ENCODE results near the gene LRSAM1.

LRSAM1 gene

GRCh38 chr9:127505396-127506116 is 54.2 kb downstream of the LRSAM1 start:
- no peak overlapping the region for H4K91ac ChIP-seq (ENCODE audit: low read depth, low read length)
- no peak overlapping the region for H2AK5ac ChIP-seq (ENCODE audit: low read length)
- H2BK12ac ChIP-seq (ENCODE audit: low read length) = peak overlapping the region; percentile 20
- H2BK120ac ChIP-seq (ENCODE audit: insufficient read depth, low read length, poor library complexity) = peak overlapping the region; percentile 13
- DNase-seq = peak in 1 of 2 donors; percentile 31
- H3K4ac ChIP-seq (ENCODE audit: low read depth, low read length) = no peak overlapping the region
- H3K4me3 ChIP-seq (ENCODE audit: low read depth, low read length) = no peak overlapping the region
- H3K23ac ChIP-seq (ENCODE audit: low read length) = no peak overlapping the region
- H2AFZ ChIP-seq (ENCODE audit: insufficient read depth, low read length, poor library complexity) = no peak overlapping the region
- no peak overlapping the region for H3K4me2 ChIP-seq (ENCODE audit: low read length)
- peaks cover 9 to 15% of the 10 kb centered on the region in 2 experiments for H3K4me1 ChIP-seq (ENCODE audit: control insufficient read depth in 1 of 2, insufficient read depth in 2 of 2, low read length in 2 of 2)
- no peak overlapping the region for H3K27ac ChIP-seq (ENCODE audit: low read depth, low read length)
- no peak overlapping the region for H4K8ac ChIP-seq (ENCODE audit: low read depth, low read length)
- no peak overlapping the region for H3K9ac ChIP-seq (ENCODE audit: low read length)
- peaks cover 2% of the 10 kb centered on the region for H3K79me1 ChIP-seq (ENCODE audit: low read length)
- no peaks in the 10 kb centered on the region for H3K27me3 ChIP-seq (ENCODE audit: insufficient read depth, low read length)
- H3K36me3 ChIP-seq (ENCODE audit: control insufficient read depth in 1 of 2, insufficient read depth in 2 of 2, low read length in 2 of 2) = peaks cover 76 to 78% of the 10 kb centered on the region in 2 experiments
- no CpG with 5 or more reads among the region's 16 CpGs for WGBS (ENCODE audit: extremely low coverage, insufficient coverage, insufficient read length)
- no peak overlapping the region for H2BK5ac ChIP-seq (ENCODE audit: low read depth, low read length, poor library complexity)
- no peaks in the 10 kb centered on the region for H3K9me3 ChIP-seq (ENCODE audit: insufficient read depth, low read depth, low read length)
- peak overlapping the region; percentile 22 for H3K18ac ChIP-seq (ENCODE audit: low read length)
- H3K79me2 ChIP-seq (ENCODE audit: control insufficient read depth, insufficient read depth, low read length, poor library complexity) = no peaks in the 10 kb centered on the region
- no peak overlapping the region for H4K12ac ChIP-seq (ENCODE audit: low read depth, low read length)
- no peak overlapping the region for H3K14ac ChIP-seq (ENCODE audit: low read length)

GRCh38 chr9:127506117-127506813 is 55.0 kb downstream of the LRSAM1 start:
- H2BK5ac ChIP-seq (ENCODE audit: low read depth, low read length, poor library complexity) = no peak overlapping the region
- no CpG with 5 or more reads among the region's 12 CpGs for WGBS (ENCODE audit: extremely low coverage, insufficient coverage, insufficient read length)
- peaks cover 9 to 15% of the 10 kb centered on the region in 2 experiments for H3K4me1 ChIP-seq (ENCODE audit: control insufficient read depth in 1 of 2, insufficient read depth in 2 of 2, low read length in 2 of 2)
- H4K8ac ChIP-seq (ENCODE audit: low read depth, low read length) = no peak overlapping the region
- no peak overlapping the region for H3K4me2 ChIP-seq (ENCODE audit: low read length)
- no peak overlapping the region for H4K12ac ChIP-seq (ENCODE audit: low read depth, low read length)
- H3K4ac ChIP-seq (ENCODE audit: low read depth, low read length) = no peak overlapping the region
- DNase-seq = no peak
- H2BK120ac ChIP-seq (ENCODE audit: insufficient read depth, low read length, poor library complexity) = no peak overlapping the region
- peaks cover 2% of the 10 kb centered on the region for H3K79me1 ChIP-seq (ENCODE audit: low read length)
- no peaks in the 10 kb centered on the region for H3K79me2 ChIP-seq (ENCODE audit: control insufficient read depth, insufficient read depth, low read length, poor library complexity)
- H2BK12ac ChIP-seq (ENCODE audit: low read length) = peak overlapping the region; percentile 6
- H3K36me3 ChIP-seq (ENCODE audit: control insufficient read depth in 1 of 2, insufficient read depth in 2 of 2, low read length in 2 of 2) = peaks cover 71 to 73% of the 10 kb centered on the region in 2 experiments
- H2AK5ac ChIP-seq (ENCODE audit: low read length) = peak overlapping the region; percentile 18
- H3K9me3 ChIP-seq (ENCODE audit: insufficient read depth, low read depth, low read length) = no peaks in the 10 kb centered on the region
- H3K9ac ChIP-seq (ENCODE audit: low read length) = no peak overlapping the region
- no peak overlapping the region for H4K91ac ChIP-seq (ENCODE audit: low read depth, low read length)
- H3K23ac ChIP-seq (ENCODE audit: low read length) = no peak overlapping the region
- H3K18ac ChIP-seq (ENCODE audit: low read length) = peak overlapping the region; percentile 27
- no peaks in the 10 kb centered on the region for H3K27me3 ChIP-seq (ENCODE audit: insufficient read depth, low read length)
- H2AFZ ChIP-seq (ENCODE audit: insufficient read depth, low read length, poor library complexity) = no peak overlapping the region
- H3K14ac ChIP-seq (ENCODE audit: low read length) = no peak overlapping the region
- no peak overlapping the region for H3K27ac ChIP-seq (ENCODE audit: low read depth, low read length)
- no peak overlapping the region for H3K4me3 ChIP-seq (ENCODE audit: low read depth, low read length)

GRCh38 chr9:127506814-127507750 is 55.8 kb downstream of the LRSAM1 start:
- Histone ChIP-seq H2AFZ (ENCODE audit: insufficient read depth, low read length, poor library complexity) (no peak overlapping the region), H2AK5ac (ENCODE audit: low read length) (peak overlapping the region; percentile 18), H3K9me3 (ENCODE audit: insufficient read depth, low read depth, low read length) (no peaks in the 10 kb centered on the region), H3K9ac (ENCODE audit: low read length) (no peak overlapping the region), H3K36me3 (ENCODE audit: control insufficient read depth in 1 of 2, insufficient read depth in 2 of 2, low read length in 2 of 2) (peaks cover 70 to 71% of the 10 kb centered on the region in 2 experiments), H4K91ac (ENCODE audit: low read depth, low read length) (peak overlapping the region; percentile 2), H2BK120ac (ENCODE audit: insufficient read depth, low read length, poor library complexity) (peak overlapping the region; percentile 3), H3K4me1 (ENCODE audit: control insufficient read depth in 1 of 2, insufficient read depth in 2 of 2, low read length in 2 of 2) (peaks cover 9 to 15% of the 10 kb centered on the region in 2 experiments), H3K4me2 (ENCODE audit: low read length) (no peak overlapping the region), H3K18ac (ENCODE audit: low read length) (peak overlapping the region; percentile 27), H2BK12ac (ENCODE audit: low read length) (no peak overlapping the region), H4K12ac (ENCODE audit: low read depth, low read length) (no peak overlapping the region), H4K8ac (ENCODE audit: low read depth, low read length) (no peak overlapping the region), H3K4me3 (ENCODE audit: low read depth, low read length) (no peak overlapping the region), H3K27ac (ENCODE audit: low read depth, low read length) (no peak overlapping the region), H2BK5ac (ENCODE audit: low read depth, low read length, poor library complexity) (no peak overlapping the region), H3K23ac (ENCODE audit: low read length) (no peak overlapping the region), H3K4ac (ENCODE audit: low read depth, low read length) (no peak overlapping the region), H3K79me2 (ENCODE audit: control insufficient read depth, insufficient read depth, low read length, poor library complexity) (no peaks in the 10 kb centered on the region), H3K14ac (ENCODE audit: low read length) (no peak overlapping the region), H3K79me1 (ENCODE audit: low read length) (peaks cover 2% of the 10 kb centered on the region), H3K27me3 (ENCODE audit: insufficient read depth, low read length) (no peaks in the 10 kb centered on the region)
- no CpG with 5 or more reads among the region's 42 CpGs for WGBS (ENCODE audit: extremely low coverage, insufficient coverage, insufficient read length)
- no peak for DNase-seq
